HG03045 (cell line): ENCODE measurements around the gene SYNRG.
"Not testable (repeated sequence)": the region's sequence is repeated elsewhere in the genome, so short reads cannot be mapped to it uniquely, and the experiment has no call there.

ENCODE experiments used
- ATAC-seq: cut with Tn5 transposase; IDR thresholded peaks from one replicate; pipeline ENCODE4 v1.9.1; 2021; ENCODE audit warnings: mild to moderate bottlenecking, moderate library complexity; ENCODE audit not compliant: unreplicated experiment

Gene SYNRG

GRCh38 chr17:37609170-37610040 is at the start of gene SYNRG:
Gene SYNRG (minus strand): TSS chr17:37609418. CDS start chr17:37609355, 63 bp downstream.
- ATAC-seq = peak; percentile 93

- no peak for ATAC-seq
Measured at GRCh38 chr17:37657202-37657601, 48.0 kb upstream of the SYNRG start.

GRCh38 chr17:37651849-37652248 is 42.6 kb upstream of the SYNRG start:
- no peak for ATAC-seq

GRCh38 chr17:37650419-37651003 is 41.3 kb upstream of the SYNRG start:
- ATAC-seq = no peak

- ATAC-seq = no peak
Measured at GRCh38 chr17:37648555-37648954, 39.3 kb upstream of the SYNRG start.

- ATAC-seq = no peak
Measured at GRCh38 chr17:37647856-37648255, 38.6 kb upstream of the SYNRG start.

- no peak for ATAC-seq
Measured at GRCh38 chr17:37643869-37644268, 34.7 kb upstream of the SYNRG start.

- peak; percentile 89 for ATAC-seq
Measured at GRCh38 chr17:37643118-37643766, 34.0 kb upstream of the SYNRG start, which contains the start of gene DDX52. Gene DDX52 (minus strand): TSS chr17:37643446. CDS start chr17:37643420, 26 bp downstream.

GRCh38 chr17:37642681-37643080 is 33.5 kb upstream of the SYNRG start:
- no peak for ATAC-seq

- ATAC-seq = no peak
Measured at GRCh38 chr17:37640015-37640414, 30.8 kb upstream of the SYNRG start.

- no peak for ATAC-seq
Measured at GRCh38 chr17:37637956-37638355, 28.7 kb upstream of the SYNRG start.

- ATAC-seq = not testable (repeated sequence)
Measured at GRCh38 chr17:37616430-37616829, 7.2 kb upstream of the SYNRG start.

GRCh38 chr17:37614823-37615222 is 5.6 kb upstream of the SYNRG start:
- no peak for ATAC-seq

GRCh38 chr17:37614391-37614790 is 5.2 kb upstream of the SYNRG start:
- no peak for ATAC-seq

- ATAC-seq = no peak
Measured at GRCh38 chr17:37610971-37611370, 1.8 kb upstream of the SYNRG start.

- ATAC-seq = not testable (repeated sequence)
Measured at GRCh38 chr17:37610041-37610420, 813 bp upstream of the SYNRG start.

- peak; percentile 28 for ATAC-seq
Measured at GRCh38 chr17:37608351-37609169, 658 bp downstream of the SYNRG start.

GRCh38 chr17:37607637-37608331 is 1.4 kb downstream of the SYNRG start:
- no peak for ATAC-seq

GRCh38 chr17:37605813-37606505 is 3.3 kb downstream of the SYNRG start:
- no peak for ATAC-seq

GRCh38 chr17:37605081-37605480 is 4.1 kb downstream of the SYNRG start:
- ATAC-seq = no peak
